OCI-LY3 (cell line): ENCODE data around the gene STKLD1.

ENCODE experiments used
- CTCF ChIP-seq: fragments of 200-600, 300-600 bp; sonication (generic); IDR thresholded peaks from 2 replicates; pipeline ENCODE4 v1.5.1; 2014; ENCODE audit warnings: antibody characterized with exemption, low read length, low read depth
- EZH2phosphoT487 ChIP-seq: fragments of 200-600 bp; shearing (Covaris generic); IDR thresholded peaks from 2 replicates; pipeline ENCODE4 v1.6.1; 2018; ENCODE audit warnings: antibody characterized with exemption, mixed run types, low read depth

- TF ChIP-seq CTCF: no peak
- no peak for TF ChIP-seq EZH2phosphoT487
These were observed 76.4 kb downstream of the STKLD1 start for GRCh38 chr9:133452562-133452961.
